Right lobe of liver (tissue), 6 donors: ENCODE data around the gene PTGES2. TPM values are rescaled to one million over a fixed set of nuclear protein-coding genes. Genes with fewer than 3 reads are reported as not detected.

Experiments
- ATAC-seq, 4 donors: fragments of 200-7000 bp; cut with Tn5 transposase; one replicate each; pipeline ENCODE4 v1.9.1; 2020; ENCODE audit warnings: mild to moderate bottlenecking in 4 of 4, moderate library complexity in 4 of 4
- DNase-seq, 3 donors: peaks; one replicate each; pipeline ENCODE4 v3.0.0-alpha.2; 2020
- H3K27ac ChIP-seq, 3 donors: fragments of 200-600 bp; one replicate each; pipeline ENCODE4 v1.8.0; 2022
- H3K27me3 ChIP-seq, 2 donors: fragments of 200-600 bp; one replicate each; pipeline ENCODE4 v1.8.0; 2022
- H3K36me3 ChIP-seq, 4 donors: fragments of 200-600 bp; sonication (generic) in 1 of 4; one replicate each; pipeline versions ENCODE4 v1.5.1 to v1.8.0; 2017 to 2022; ENCODE audit warnings: control low read depth in 1 of 4
- H3K4me1 ChIP-seq, 4 donors: fragments of 200-600 bp; sonication (generic) in 1 of 4; one replicate each; pipeline versions ENCODE4 v1.5.1 to v1.8.0; 2017 to 2022; ENCODE audit warnings: control low read depth in 1 of 4
- H3K4me3 ChIP-seq, 3 donors: fragments of 200-600 bp; one replicate each; pipeline ENCODE4 v1.8.0; 2022
- H3K9me3 ChIP-seq, 4 donors: fragments of 200-600 bp; sonication (generic) in 1 of 4; one replicate each; pipeline versions ENCODE4 v1.5.1 to v1.8.0; 2017 to 2022; ENCODE audit warnings: control low read depth in 1 of 4
- CTCF ChIP-seq, 4 donors: fragments of 200-600 bp in 3 of 4; fragments of 450-650 bp in 1 of 4; IDR thresholded peaks; one replicate each; pipeline versions ENCODE4 v1.5.1 to v1.8.0; 2016 to 2022; ENCODE audit warnings: antibody characterized with exemption in 4 of 4, mild to moderate bottlenecking in 2 of 4
- POLR2A ChIP-seq: fragments of 450-650 bp; IDR thresholded peaks from one replicate; pipeline ENCODE4 v1.6.1; 2017; ENCODE audit warnings: antibody characterized with exemption, mild to moderate bottlenecking
- WGBS: methylation state at CpG from one replicate; pipeline ENCODE4 v1.1.6; 2018; ENCODE audit warnings: low coverage, low lambda C conversion rate; ENCODE audit not compliant: insufficient coverage; ENCODE audit errors: missing lambda C conversion rate; 5-methylcytosine and 5-hydroxymethylcytosine counted together
- intact Hi-C, 2 donors: fragments of 100-400 bp; cut with DNase I; formaldehyde crosslinking; loops; one replicate each; pipeline versions ENCODE4 v1.11.2 to v1.14.1; 2022
- total RNA-seq, 6 experiments: library from RNA; depleted of rRNA in 2 of 6; stranded (reverse); fragments of >200 nt in 2 of 6; fragmentation: NEBNext Ultra II Directional in 3 of 6; extraction: Animal tissue kit (Norgen Biotek cat#: 25700) in 3 of 6; gene quantifications; one replicate each; pipeline versions ENCODE4 v1.1.0 to v1.2.4, GENCODE V29; 2016 to 2023
- donor health status: DM: no; HTN: yes; CAD: no.
- donor health status: DM: no; HTN: no; CAD: no.
- donor health status: DM: no; HTN: no; CAD: no.
- donor health status: DM: no; HTN: yes; CAD: no.
- donor health status: DM: no; HTN: yes; CAD: no.

PTGES2 gene
- total RNA-seq, 6 experiments from 2014 or later: 27.2 to 67.2 (median 30.5) TPM

GRCh38 chr9:128145536-128145935 lies 18.0 kb upstream of the PTGES2 start:
- DNase-seq (no peak), ATAC-seq (no peak)
- no peaks in the 10 kb centered on the region for H3K36me3 ChIP-seq
- TF ChIP-seq CTCF (IDR thresholded peaks at IDR 0.05) (no peak), POLR2A (no peak)
- H3K4me3 ChIP-seq: no peak overlapping the region
- no peaks in the 10 kb centered on the region for H3K9me3 ChIP-seq
- 58% methylated on average over 2 of the region's 8 CpGs for WGBS
- no peak overlapping the region for H3K27ac ChIP-seq
- intact Hi-C loops: no loop called here
- H3K27me3 ChIP-seq: no peaks in the 10 kb centered on the region
- H3K4me1 ChIP-seq: peaks cover 0 to 18% (median 8%) of the 10 kb centered on the region in 4 donors

- TF ChIP-seq POLR2A (no peak), CTCF (IDR thresholded peaks at IDR 0.05) (no peak)
- Histone ChIP-seq H3K4me1 (peaks cover 0 to 12% (median 8%) of the 10 kb centered on the region in 4 donors), H3K27ac (no peak overlapping the region), H3K36me3 (no peaks in the 10 kb centered on the region), H3K4me3 (no peak overlapping the region), H3K27me3 (no peaks in the 10 kb centered on the region), H3K9me3 (no peaks in the 10 kb centered on the region)
- ATAC-seq (no peak), DNase-seq (peak in 2 of 3 donors; percentile 13 to 44)
- intact Hi-C loops: no loop called here
- 51% methylated on average over 3 of the region's 22 CpGs for WGBS
Measured at GRCh38 chr9:128144239-128145181, 17.0 kb upstream of the PTGES2 start.

GRCh38 chr9:128143525-128144238 lies 16.2 kb upstream of the PTGES2 start:
- Histone ChIP-seq H3K27me3 (no peaks in the 10 kb centered on the region), H3K9me3 (no peaks in the 10 kb centered on the region), H3K4me3 (no peak overlapping the region), H3K27ac (no peak overlapping the region), H3K36me3 (no peaks in the 10 kb centered on the region), H3K4me1 (peaks cover 0 to 4% (median 2%) of the 10 kb centered on the region in 4 donors)
- WGBS: 97% methylated on average over 3 of the region's 8 CpGs
- ATAC-seq: peak in 1 of 4 donors; percentile 14
- TF ChIP-seq POLR2A: no peak
- no peak for TF ChIP-seq CTCF (IDR thresholded peaks at IDR 0.05)
- intact Hi-C loops: no loop called here
- DNase-seq: peak in 2 of 3 donors; percentile 14 to 54

- H3K4me1 ChIP-seq: no peaks in the 10 kb centered on the region
- ATAC-seq (no peak), DNase-seq (peak in 2 of 3 donors; percentile 11 to 36)
- H3K4me3 ChIP-seq: no peak overlapping the region
- H3K36me3 ChIP-seq: no peaks in the 10 kb centered on the region
- WGBS: no CpG with 5 or more reads among the region's 2 CpGs
- H3K27me3 ChIP-seq: no peaks in the 10 kb centered on the region
- intact Hi-C loops: no loop called here
- TF ChIP-seq POLR2A (no peak), CTCF (IDR thresholded peaks at IDR 0.05) (no peak)
- no peak overlapping the region for H3K27ac ChIP-seq
- no peaks in the 10 kb centered on the region for H3K9me3 ChIP-seq
Measured at GRCh38 chr9:128142596-128142995, 15.1 kb upstream of the PTGES2 start.
